Muscle of leg (tissue), 11 donors: ENCODE data around the gene SART3. TPM values are rescaled to one million over a fixed set of nuclear protein-coding genes. Genes with fewer than 3 reads are reported as not detected.
A peak's percentile ranks its signal among the peaks of the same experiment; 100 is the strongest.
"Not testable (repeated sequence)": the region's sequence is repeated elsewhere in the genome, so short reads cannot be mapped to it uniquely, and the experiment has no call there.

Experiments
- DNase-seq: peaks from one replicate; pipeline ENCODE4 v3.0.0; 2013
- H3K27ac ChIP-seq: one replicate; pipeline ENCODE4 v1.5.1; 2013; ENCODE audit warnings: mild to moderate bottlenecking, low read length, control low read depth
- H3K27me3 ChIP-seq: one replicate; pipeline ENCODE4 v1.6.1; 2013; ENCODE audit warnings: low read length; ENCODE audit not compliant: control insufficient read depth, insufficient read depth
- H3K36me3 ChIP-seq: one replicate; pipeline ENCODE4 v1.6.1; 2013; ENCODE audit warnings: low read length; ENCODE audit not compliant: control insufficient read depth, insufficient read depth
- H3K4me1 ChIP-seq: one replicate; pipeline ENCODE4 v1.6.1; 2013; ENCODE audit warnings: low read length; ENCODE audit not compliant: control insufficient read depth, insufficient read depth
- H3K4me3 ChIP-seq: one replicate; pipeline ENCODE4 v1.5.1; 2013; ENCODE audit warnings: low read length, control low read depth
- H3K9me3 ChIP-seq: replicated peaks from 2 replicates; pipeline ENCODE4 v1.6.1; 2013; ENCODE audit warnings: low read depth, low read length; ENCODE audit not compliant: control insufficient read depth
- WGBS: methylation state at CpG from one replicate; pipeline ENCODE4 v1.1.5; 2013; ENCODE audit warnings: missing lambda C conversion rate; ENCODE audit not compliant: insufficient coverage; 5-methylcytosine and 5-hydroxymethylcytosine counted together
- polyA plus RNA-seq, 8 donors: library from polyadenylated mRNA; unstranded; fragments of 120-200 nt; gene quantifications; one replicate each; pipeline versions ENCODE4 v1.2.1 to v1.2.3, GENCODE V29; 2013; ENCODE audit warnings: inconsistent platforms in 1 of 8, low replicate concordance in 1 of 8; ENCODE audit not compliant: insufficient read length in 8 of 8, insufficient read depth in 1 of 8
- total RNA-seq: library from RNA; stranded (reverse); fragments of 120-200 nt; gene quantifications from one replicate; pipeline ENCODE4 v1.2.4, GENCODE V29; 2013

Gene SART3
- total and polyA plus RNA-seq, 9 donors: 30.8 to 41.4 (median 35.7) TPM

DNA sequence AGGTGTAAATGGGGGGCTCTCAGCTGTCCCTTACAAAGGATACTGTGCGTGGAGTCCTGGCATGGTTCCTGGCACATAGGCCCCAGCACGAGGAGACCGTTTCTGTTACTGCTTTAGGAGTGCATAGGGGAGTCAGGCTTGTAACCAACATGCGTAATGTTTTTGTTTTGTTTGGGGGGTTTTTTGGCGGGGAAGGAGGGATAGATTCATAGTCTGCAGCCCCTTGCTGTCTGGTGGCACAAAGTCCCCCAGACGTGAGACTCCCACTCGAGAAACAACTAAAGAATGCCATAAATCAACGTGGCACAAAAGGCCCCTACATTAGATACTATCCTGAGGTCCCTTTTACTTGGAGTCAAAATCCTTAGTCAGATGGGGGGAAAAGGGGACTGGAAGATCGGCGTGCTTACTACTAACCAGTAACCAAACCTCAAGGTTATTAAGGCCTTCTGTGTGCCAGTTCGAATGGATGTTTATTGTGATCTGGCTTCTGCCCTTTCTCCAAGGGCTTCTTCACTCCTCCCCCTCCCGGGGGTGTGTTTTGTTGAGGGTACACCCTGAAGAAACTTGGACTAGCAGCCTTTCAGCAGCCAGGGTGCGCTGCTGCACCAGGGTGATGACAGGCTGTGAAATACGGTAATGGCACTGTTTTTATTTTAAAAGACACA is 2.3 kb upstream of the SART3 start:
- peaks cover 29% of the 10 kb centered on the region for H3K4me1 ChIP-seq

DNA sequence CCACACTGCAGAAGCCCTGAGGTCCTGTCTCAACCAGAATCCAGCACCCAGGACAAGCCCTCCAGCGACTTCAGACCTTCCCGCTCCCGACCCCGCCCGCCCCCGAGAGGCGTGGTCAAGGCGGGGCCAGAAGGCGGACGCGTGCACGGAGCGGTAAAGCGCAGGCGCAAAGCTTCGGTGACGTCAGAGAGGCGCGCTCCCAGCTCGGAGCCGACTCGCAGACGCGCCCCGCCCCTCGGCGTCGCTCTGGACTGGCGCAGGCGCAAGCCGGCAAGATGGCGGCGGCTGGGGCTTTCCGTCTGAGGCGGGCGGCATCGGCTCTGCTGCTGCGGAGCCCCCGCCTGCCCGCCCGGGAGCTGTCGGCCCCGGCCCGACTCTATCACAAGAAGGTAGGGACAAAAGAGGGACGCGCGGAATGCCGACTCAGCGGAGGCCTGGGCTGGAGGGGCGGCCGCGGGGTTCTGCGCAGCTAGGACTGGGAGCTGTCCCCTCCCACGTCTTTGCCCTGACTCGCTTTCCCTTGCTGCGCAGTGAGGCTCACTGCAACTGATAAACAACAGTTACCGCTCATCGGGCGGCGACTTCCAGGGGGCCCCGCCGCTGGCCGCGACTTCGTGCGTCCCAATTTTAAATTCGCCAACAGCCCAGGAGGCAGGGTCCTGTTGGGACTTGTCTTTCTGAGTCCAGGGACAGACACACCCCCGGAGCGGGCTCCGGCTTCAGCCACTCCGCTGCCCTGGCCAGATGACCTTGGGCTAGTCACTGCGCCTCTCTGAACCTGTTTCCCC is 1.6 kb upstream of the SART3 start, which contains the start of gene ISCU:
TSS of gene ISCU (plus strand) at position 249 of the 788 bp plus-strand sequence. CDS start at position 276, 27 bp downstream.
- Histone ChIP-seq H3K4me1 (peaks cover 28% of the 10 kb centered on the region), H3K27me3 (no peaks in the 10 kb centered on the region), H3K4me3 (peak within 1 kb of the TSS; percentile 95), H3K9me3 (no peaks in the 10 kb centered on the region), H3K36me3 (peaks cover 37% of the 10 kb centered on the region), H3K27ac (peak within 1 kb of the TSS; percentile 91)
- under 1% methylated on average over 72 of the region's 72 CpGs for WGBS
- DNase-seq: peak; percentile 99

More for the DNA sequence above, 2.3 kb upstream of the SART3 start:
- peak; percentile 95 for DNase-seq
- H3K4me3 ChIP-seq: peak overlapping the region; percentile 64
- H3K27ac ChIP-seq: peak overlapping the region; percentile 69
- WGBS: 0% methylated on average over 2 of the region's 14 CpGs
- no peaks in the 10 kb centered on the region for H3K27me3 ChIP-seq
- H3K9me3 ChIP-seq: no peaks in the 10 kb centered on the region
- peaks cover 41% of the 10 kb centered on the region for H3K36me3 ChIP-seq

DNA sequence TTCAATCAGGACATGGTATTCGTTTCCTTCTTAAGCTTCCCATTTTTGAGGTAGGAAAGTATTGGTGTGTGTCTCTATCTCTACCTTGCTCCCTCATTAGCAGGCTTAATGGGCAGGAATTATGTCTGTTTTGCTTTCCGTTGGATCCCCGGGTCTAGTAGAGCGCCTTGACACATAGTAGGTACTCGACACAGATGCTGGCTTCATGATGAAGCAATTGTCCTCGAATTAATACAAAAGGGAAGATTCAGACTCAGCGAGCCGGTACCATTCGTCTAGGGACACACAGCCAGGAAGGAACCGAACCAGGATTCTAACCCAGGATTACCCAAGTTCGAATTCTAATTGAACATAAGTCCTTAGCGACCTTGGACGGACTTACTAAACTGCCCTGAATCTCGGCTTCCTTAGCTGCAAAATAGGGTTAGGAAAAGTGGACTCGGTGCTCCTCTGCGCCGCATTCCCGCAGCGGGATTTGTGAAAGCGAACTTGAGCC is 927 bp upstream of the SART3 start:
- under 1% methylated on average over 18 of the region's 20 CpGs for WGBS
- Histone ChIP-seq H3K4me1 (peaks cover 28% of the 10 kb centered on the region), H3K4me3 (peak overlapping the region; percentile 95), H3K27me3 (no peaks in the 10 kb centered on the region), H3K36me3 (peaks cover 32% of the 10 kb centered on the region), H3K9me3 (no peaks in the 10 kb centered on the region), H3K27ac (peak overlapping the region; percentile 91)
- no peak for DNase-seq

DNA sequence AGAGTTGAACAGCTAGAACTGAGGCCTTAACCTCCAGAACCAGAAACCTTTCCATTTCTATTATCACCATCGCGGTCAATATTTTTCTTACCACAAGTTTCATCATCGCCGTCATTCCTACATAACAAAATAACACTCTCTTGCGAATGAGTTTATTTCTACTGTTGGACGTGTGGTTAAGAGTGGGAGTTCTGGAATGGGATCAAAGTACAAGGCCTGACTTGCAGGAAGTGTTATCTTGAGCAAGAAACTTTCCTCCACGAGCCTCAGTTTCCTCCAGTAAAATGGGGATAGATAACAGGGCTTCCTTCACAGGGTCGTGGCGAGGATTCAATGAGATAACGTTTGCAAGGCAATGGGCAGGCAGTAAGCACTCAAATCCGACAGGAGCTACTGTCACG is 652 bp downstream of the SART3 start:
- H3K4me1 ChIP-seq: peaks cover 23% of the 10 kb centered on the region
- 0% methylated on average over 5 of the region's 12 CpGs for WGBS
- no peak for DNase-seq

DNA sequence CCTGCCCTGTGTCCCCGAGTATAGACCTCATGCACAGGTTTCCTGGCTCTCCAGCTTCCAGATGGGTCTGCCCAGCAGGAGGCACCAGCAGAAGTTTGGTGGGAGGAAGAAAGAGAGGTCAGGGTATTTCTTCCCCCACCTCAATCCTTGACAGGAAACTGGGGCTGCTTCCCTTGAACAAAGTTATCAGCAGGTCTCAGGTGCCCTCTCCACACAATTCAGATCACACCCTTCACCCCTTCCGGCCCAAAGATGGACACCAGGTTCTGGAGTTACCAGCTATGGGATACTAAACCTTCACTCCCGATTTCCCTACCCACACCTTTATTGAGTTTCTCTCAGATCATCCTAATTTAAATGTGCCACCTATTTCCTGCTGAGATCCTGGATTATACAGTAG is 1.2 kb downstream of the SART3 start:
- Histone ChIP-seq H3K36me3 (peaks cover 16% of the 10 kb centered on the region), H3K4me3 (peak overlapping the region; percentile 95), H3K27ac (no peak overlapping the region), H3K4me1 (peaks cover 23% of the 10 kb centered on the region), H3K27me3 (no peaks in the 10 kb centered on the region), H3K9me3 (no peaks in the 10 kb centered on the region)
- 53% methylated on average over 2 of the region's 3 CpGs for WGBS
- no peak for DNase-seq

More for the DNA sequence above, 652 bp downstream of the SART3 start:
- Histone ChIP-seq H3K27me3 (no peaks in the 10 kb centered on the region), H3K9me3 (no peaks in the 10 kb centered on the region), H3K27ac (peak overlapping the region; percentile 91), H3K4me3 (peak overlapping the region; percentile 95), H3K36me3 (peaks cover 22% of the 10 kb centered on the region)

DNA sequence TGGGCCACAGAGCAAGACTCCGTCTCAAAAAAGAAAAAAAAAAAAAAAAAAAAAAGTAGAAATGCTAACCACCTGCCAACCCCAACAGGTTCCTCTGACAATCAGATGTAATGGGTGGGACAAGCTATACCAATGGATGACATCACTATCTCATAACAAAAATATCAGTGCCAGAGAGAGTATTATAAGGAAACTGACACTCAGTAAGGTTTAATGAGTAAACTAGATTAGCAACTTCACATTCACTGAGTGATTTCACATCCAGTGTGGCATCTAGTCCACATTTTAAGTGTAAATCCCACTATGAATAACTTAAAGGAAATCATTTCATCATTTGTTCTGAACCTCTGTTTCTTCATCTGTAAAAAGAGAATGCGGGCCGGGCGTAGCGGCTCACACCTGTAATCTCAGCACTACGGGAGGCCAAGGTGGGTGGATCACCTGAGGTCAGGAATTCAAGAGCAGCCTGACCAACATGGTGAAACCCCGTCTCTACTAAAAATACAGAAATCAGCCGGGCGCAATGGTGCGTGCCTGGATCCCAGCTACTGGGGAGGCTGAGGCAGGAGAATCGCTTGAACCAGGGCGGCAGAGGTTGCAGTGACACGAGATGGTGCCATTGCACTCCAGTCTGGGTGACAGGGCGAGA is 1.8 kb downstream of the SART3 start:
- H3K9me3 ChIP-seq: no peaks in the 10 kb centered on the region
- no peak for DNase-seq
- H3K36me3 ChIP-seq: peaks cover 10% of the 10 kb centered on the region
- no peak overlapping the region for H3K27ac ChIP-seq
- no peaks in the 10 kb centered on the region for H3K27me3 ChIP-seq
- WGBS: 91% methylated on average over 5 of the region's 14 CpGs
- H3K4me3 ChIP-seq: no peak overlapping the region
- H3K4me1 ChIP-seq: peaks cover 23% of the 10 kb centered on the region

DNA sequence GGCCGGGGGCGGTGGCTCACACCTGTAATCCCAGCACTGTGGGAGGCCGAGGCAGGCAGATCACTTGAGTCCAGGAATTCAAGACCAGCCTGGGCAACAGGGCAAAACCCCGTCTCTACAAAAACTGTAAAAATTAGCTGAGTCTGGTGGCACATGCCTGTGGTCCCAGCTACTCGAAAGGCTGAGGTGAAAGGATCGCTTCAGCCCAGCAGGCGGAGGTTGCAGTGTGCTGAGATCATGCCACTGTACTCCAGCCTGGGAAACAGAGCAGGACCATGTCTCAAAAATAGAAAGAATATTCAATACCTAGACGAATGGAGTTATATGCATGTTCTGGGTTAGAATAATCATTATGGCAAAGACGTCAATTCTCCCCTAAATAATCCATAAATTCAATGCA is 5.6 kb downstream of the SART3 start:
- not testable (repeated sequence) for H3K27ac ChIP-seq, H3K9me3 ChIP-seq, DNase-seq, H3K4me3 ChIP-seq, H3K27me3 ChIP-seq, H3K36me3 ChIP-seq, H3K4me1 ChIP-seq
- 95% methylated on average over 6 of the region's 9 CpGs for WGBS

DNA sequence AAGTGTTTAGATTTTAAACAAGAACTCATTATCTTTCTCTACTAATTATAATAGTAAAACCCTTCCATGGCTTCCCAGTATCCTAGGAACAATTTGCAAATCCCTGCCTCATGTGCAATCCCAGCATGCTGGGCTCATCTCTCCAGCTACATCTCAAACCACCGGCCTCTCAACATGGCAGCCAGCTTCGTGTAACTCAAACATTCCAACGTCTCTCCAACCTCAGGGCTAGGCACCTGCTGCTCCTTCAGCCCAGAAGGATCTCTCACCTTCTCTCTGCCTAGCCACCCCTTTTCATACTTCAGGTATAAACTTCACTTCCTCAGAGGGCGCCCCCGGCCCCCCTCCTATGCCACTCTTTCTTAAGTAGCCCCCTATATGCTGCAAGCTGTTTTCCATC is 7.2 kb downstream of the SART3 start:
- H3K27me3 ChIP-seq: no peaks in the 10 kb centered on the region
- no peaks in the 10 kb centered on the region for H3K4me1 ChIP-seq
- WGBS: 81% methylated on average over 3 of the region's 5 CpGs

DNA sequence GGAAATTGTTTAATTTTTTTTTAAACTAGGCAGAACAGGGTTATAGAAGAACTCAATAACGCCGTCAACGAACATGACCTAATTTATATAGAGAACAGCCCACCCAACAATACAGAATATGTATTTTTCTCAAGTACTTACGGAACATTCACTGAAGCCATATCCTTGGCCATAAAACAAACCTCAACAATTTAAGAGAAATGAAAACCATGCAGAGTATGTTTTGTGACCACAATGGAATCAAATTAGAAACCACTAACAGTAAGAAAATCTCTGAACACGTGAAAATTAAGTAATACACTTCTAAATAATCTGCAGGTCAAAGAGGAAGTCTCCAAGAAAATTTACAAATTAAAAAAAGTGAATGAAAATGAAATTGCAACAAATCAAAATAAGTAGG is 9.4 kb downstream of the SART3 start:
- no peak overlapping the region for H3K4me3 ChIP-seq
- no peaks in the 10 kb centered on the region for H3K4me1 ChIP-seq
- peaks cover 14% of the 10 kb centered on the region for H3K36me3 ChIP-seq
- DNase-seq: no peak
- no peak overlapping the region for H3K27ac ChIP-seq
- no peaks in the 10 kb centered on the region for H3K27me3 ChIP-seq
- no peaks in the 10 kb centered on the region for H3K9me3 ChIP-seq
- WGBS: no CpG with 5 or more reads among the region's 5 CpGs

More for the DNA sequence above, 7.2 kb downstream of the SART3 start:
- DNase-seq: no peak
- no peak overlapping the region for H3K27ac ChIP-seq
- no peaks in the 10 kb centered on the region for H3K9me3 ChIP-seq
- H3K36me3 ChIP-seq: peaks cover 11% of the 10 kb centered on the region
- no peak overlapping the region for H3K4me3 ChIP-seq
